Stimulated activated CD4-positive, alpha-beta T cell treated with anti-CD3 and anti-CD28 coated beads, Interleukin-2, amount 100 ng/mL, for 24 hours (primary cell): ENCODE data around the gene TRPM3.

ENCODE experiments used
- DNase-seq, 2 donors: peaks; one replicate each; pipeline ENCODE4 v3.0.0-alpha.2; 2020

The TRPM3 gene

GRCh38 chr9:70601000-70601951, 520.1 kb downstream of the TRPM3 start:
- DNase-seq = no peak

- no peak for DNase-seq
Measured at GRCh38 chr9:70600506-70600905, 520.9 kb downstream of the TRPM3 start.

- no peak for DNase-seq
Measured at GRCh38 chr9:70597886-70598285, 523.5 kb downstream of the TRPM3 start.

- DNase-seq = no peak
Measured at GRCh38 chr9:70595211-70595610, 526.2 kb downstream of the TRPM3 start.

- DNase-seq = no peak
Measured at GRCh38 chr9:70594386-70594944, 527.0 kb downstream of the TRPM3 start.

GRCh38 chr9:70593241-70593640, 528.2 kb downstream of the TRPM3 start:
- no peak for DNase-seq

GRCh38 chr9:70590315-70590677, 531.1 kb downstream of the TRPM3 start:
- no peak for DNase-seq

GRCh38 chr9:70589571-70590314, 531.7 kb downstream of the TRPM3 start:
- DNase-seq = no peak

- DNase-seq = no peak
Measured at GRCh38 chr9:70588999-70589398, 532.4 kb downstream of the TRPM3 start.

GRCh38 chr9:70588381-70588780, 533.0 kb downstream of the TRPM3 start:
- no peak for DNase-seq

- DNase-seq = no peak
Measured at GRCh38 chr9:70587201-70587600, 534.2 kb downstream of the TRPM3 start.

GRCh38 chr9:70586476-70586875, 534.9 kb downstream of the TRPM3 start:
- no peak for DNase-seq

- no peak for DNase-seq
Measured at GRCh38 chr9:70581955-70582350, 539.5 kb downstream of the TRPM3 start.

- DNase-seq = no peak
Measured at GRCh38 chr9:70581214-70581954, 540.0 kb downstream of the TRPM3 start.

- DNase-seq = no peak
Measured at GRCh38 chr9:70580606-70581195, 540.7 kb downstream of the TRPM3 start.

- no peak for DNase-seq
Measured at GRCh38 chr9:70579686-70580085, 541.7 kb downstream of the TRPM3 start.

- no peak for DNase-seq
Measured at GRCh38 chr9:70578720-70579119, 542.7 kb downstream of the TRPM3 start.

GRCh38 chr9:70577671-70578070, 543.8 kb downstream of the TRPM3 start:
- DNase-seq = no peak

GRCh38 chr9:70576116-70576515, 545.3 kb downstream of the TRPM3 start:
- DNase-seq = no peak

- DNase-seq = no peak
Measured at GRCh38 chr9:70574151-70574837, 547.1 kb downstream of the TRPM3 start.

GRCh38 chr9:70573308-70573707, 548.1 kb downstream of the TRPM3 start:
- no peak for DNase-seq

GRCh38 chr9:70571258-70571657, 550.2 kb downstream of the TRPM3 start:
- no peak for DNase-seq
